AG10803 (cell line): ENCODE results near the gene SGMS2.

Source experiments
- DNase-seq: peaks from one replicate; pipeline ENCODE4 v3.0.0; 2010; ENCODE audit warnings: low read depth
- H3K4me3 ChIP-seq: 2 replicates; pipeline ENCODE4 v1.5.1; 2011; ENCODE audit warnings: mild to moderate bottlenecking, low read length, control low read depth
- CTCF ChIP-seq: conservative IDR thresholded peaks from 2 replicates; pipeline ENCODE4 v1.5.1; 2011; ENCODE audit warnings: mild to moderate bottlenecking, low read length, control low read depth, inconsistent platforms

The SGMS2 gene

GRCh38 chr4:107824350-107825071 lies at the start of gene SGMS2:
Gene SGMS2 (plus strand): TSS chr4:107824932. CDS start chr4:107895554, 70,622 bp downstream.
- no peak for TF ChIP-seq CTCF
- DNase-seq, result peak; percentile 84
- peak within 1 kb of the TSS; percentile 80 for H3K4me3 ChIP-seq

GRCh38 chr4:107777890-107778289 lies 46.8 kb upstream of the SGMS2 start:
- DNase-seq, result no peak
- no peak overlapping the region for H3K4me3 ChIP-seq
- TF ChIP-seq CTCF, result no peak

GRCh38 chr4:107778784-107779530 lies 45.8 kb upstream of the SGMS2 start:
- no peak overlapping the region for H3K4me3 ChIP-seq
- DNase-seq, result no peak
- TF ChIP-seq CTCF, result no peak

- TF ChIP-seq CTCF, result no peak
- no peak for DNase-seq
- no peak overlapping the region for H3K4me3 ChIP-seq
These were observed 44.1 kb upstream of the SGMS2 start for GRCh38 chr4:107780665-107781064.

- H3K4me3 ChIP-seq, result no peak overlapping the region
- no peak for DNase-seq
- TF ChIP-seq CTCF, result no peak
These were observed 32.8 kb upstream of the SGMS2 start for GRCh38 chr4:107791902-107792301.

- TF ChIP-seq CTCF, result no peak
- no peak overlapping the region for H3K4me3 ChIP-seq
- no peak for DNase-seq
These were observed 32.0 kb upstream of the SGMS2 start for GRCh38 chr4:107792711-107793110.

- no peak overlapping the region for H3K4me3 ChIP-seq
- no peak for DNase-seq
- no peak for TF ChIP-seq CTCF
These were observed 30.7 kb upstream of the SGMS2 start for GRCh38 chr4:107793996-107794395.
